BJ (cell line): ENCODE measurements around the gene CELF5. TPM values are rescaled to one million over a fixed set of nuclear protein-coding genes. Genes with fewer than 3 reads are reported as not detected.

ENCODE experiments used
- CTCF ChIA-PET: fragments of 350-600 bp; formaldehyde crosslinking; extraction: SDS; loops from one replicate; lab custom pipeline; 2021; ENCODE audit warnings: antibody characterized with exemption, inconsistent platforms; lab: Yijun Ruan, JAX
- POLR2A ChIA-PET: fragments of 300-600 bp; sonication (Branson Sonifier 250); formaldehyde crosslinking; extraction: SDS; loops from one replicate; lab custom pipeline; 2021; ENCODE audit warnings: antibody characterized with exemption; lab: Charles Lee
- DNase-seq: peaks from one replicate; pipeline ENCODE4 v3.0.0-alpha.2; 2011; ENCODE audit warnings: low read depth
- H3K27me3 ChIP-seq: 2 replicates; pipeline ENCODE4 v1.6.0; 2011; ENCODE audit warnings: low read length; ENCODE audit not compliant: control insufficient read depth, insufficient read depth
- H3K36me3 ChIP-seq: 2 replicates; pipeline ENCODE4 v1.5.1; 2011; ENCODE audit warnings: low read length; ENCODE audit not compliant: control insufficient read depth, insufficient read depth
- H3K4me3 ChIP-seq: 2 replicates; pipeline ENCODE4 v1.5.1; 2011; ENCODE audit warnings: low read depth, mild to moderate bottlenecking, control low read depth, low read length
- polyA plus RNA-seq: library from polyadenylated mRNA; depleted of rRNA; stranded (reverse); fragments of >200 nt; gene quantifications from 2 replicates; pipeline ENCODE4 v1.2.3, GENCODE V29; 2011
- TF ChIP-seq, protein P1 (sequence below): IDR thresholded peaks from 2 replicates; pipeline ENCODE4 v1.5.1; 2011; ENCODE audit warnings: low read depth, mild to moderate bottlenecking, control low read depth, inconsistent platforms, low read length, moderate library complexity; ENCODE audit not compliant: insufficient read depth

The CELF5 gene
- polyA plus RNA-seq, 1 experiment: 0.18 TPM

DNA sequence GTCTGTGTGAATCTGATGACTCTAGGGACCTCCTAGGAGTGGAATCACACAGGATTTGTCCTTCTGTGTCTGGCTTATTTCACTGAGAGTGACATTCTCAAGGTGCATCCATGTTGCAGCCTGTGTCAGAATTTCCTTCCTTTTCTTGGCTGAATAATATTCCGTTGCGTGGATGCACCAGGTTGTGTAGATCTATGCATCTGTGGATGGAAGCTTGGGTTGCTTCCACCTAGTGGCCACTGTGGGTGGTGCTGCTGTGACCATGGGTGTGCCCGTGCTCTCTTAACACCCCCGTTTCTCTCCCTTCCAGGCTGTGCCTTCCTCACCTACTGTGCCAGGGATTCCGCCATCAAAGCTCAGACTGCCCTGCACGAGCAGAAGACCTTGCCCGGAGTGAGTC lies 26.2 kb downstream of the CELF5 start:
- H3K27me3 ChIP-seq: no peaks in the 10 kb centered on the region; the same call in 1 of the 2 replicates
- DNase-seq: no peak
- CTCF ChIA-PET: interaction anchor here (1.0 to 1.5 kb wide), 3 partner anchors 11 to 17 kb away, joined by 3 to 5 read pairs (median 3); no protein-coding TSS in a partner anchor

DNA sequence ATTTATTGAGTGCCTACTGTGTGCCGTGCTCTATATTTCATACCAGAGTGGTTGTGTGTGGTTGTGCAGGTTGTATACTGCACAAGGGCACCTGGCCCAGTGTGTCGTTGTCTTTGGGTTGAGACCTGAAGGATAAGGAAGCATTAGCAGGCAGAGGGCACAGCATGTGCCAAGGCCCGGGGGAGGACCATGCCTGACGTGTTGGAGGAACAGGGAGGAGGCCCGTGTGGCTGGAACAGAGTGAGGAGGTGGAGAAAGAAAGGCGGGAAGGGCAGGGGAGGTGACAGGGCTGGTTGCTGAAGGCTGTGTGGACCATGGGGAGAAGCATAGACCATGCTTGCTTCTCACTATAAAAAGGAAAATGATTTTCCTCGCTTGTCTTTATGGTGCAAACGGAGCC lies 26.8 kb downstream of the CELF5 start:
- Histone ChIP-seq H3K27me3 (no peaks in the 10 kb centered on the region; the same call in 1 of the 2 replicates), H3K4me3 (no peak overlapping the region), H3K36me3 (no peaks in the 10 kb centered on the region)
- no peak for DNase-seq
- TF ChIP-seq, protein P1, sequence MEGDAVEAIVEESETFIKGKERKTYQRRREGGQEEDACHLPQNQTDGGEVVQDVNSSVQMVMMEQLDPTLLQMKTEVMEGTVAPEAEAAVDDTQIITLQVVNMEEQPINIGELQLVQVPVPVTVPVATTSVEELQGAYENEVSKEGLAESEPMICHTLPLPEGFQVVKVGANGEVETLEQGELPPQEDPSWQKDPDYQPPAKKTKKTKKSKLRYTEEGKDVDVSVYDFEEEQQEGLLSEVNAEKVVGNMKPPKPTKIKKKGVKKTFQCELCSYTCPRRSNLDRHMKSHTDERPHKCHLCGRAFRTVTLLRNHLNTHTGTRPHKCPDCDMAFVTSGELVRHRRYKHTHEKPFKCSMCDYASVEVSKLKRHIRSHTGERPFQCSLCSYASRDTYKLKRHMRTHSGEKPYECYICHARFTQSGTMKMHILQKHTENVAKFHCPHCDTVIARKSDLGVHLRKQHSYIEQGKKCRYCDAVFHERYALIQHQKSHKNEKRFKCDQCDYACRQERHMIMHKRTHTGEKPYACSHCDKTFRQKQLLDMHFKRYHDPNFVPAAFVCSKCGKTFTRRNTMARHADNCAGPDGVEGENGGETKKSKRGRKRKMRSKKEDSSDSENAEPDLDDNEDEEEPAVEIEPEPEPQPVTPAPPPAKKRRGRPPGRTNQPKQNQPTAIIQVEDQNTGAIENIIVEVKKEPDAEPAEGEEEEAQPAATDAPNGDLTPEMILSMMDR: no peak
- ChIA-PET POLR2A (no interaction called here), CTCF (interaction anchor here (1.1 to 1.5 kb wide), 2 partner anchors 11 to 17 kb away, joined by 3 to 5 read pairs; no protein-coding TSS in a partner anchor)

More for the DNA sequence above, 26.2 kb downstream of the CELF5 start:
- TF ChIP-seq, protein P1: peak; percentile 61
- POLR2A ChIA-PET: no interaction called here
- no peaks in the 10 kb centered on the region for H3K36me3 ChIP-seq
- H3K4me3 ChIP-seq: no peak overlapping the region

DNA sequence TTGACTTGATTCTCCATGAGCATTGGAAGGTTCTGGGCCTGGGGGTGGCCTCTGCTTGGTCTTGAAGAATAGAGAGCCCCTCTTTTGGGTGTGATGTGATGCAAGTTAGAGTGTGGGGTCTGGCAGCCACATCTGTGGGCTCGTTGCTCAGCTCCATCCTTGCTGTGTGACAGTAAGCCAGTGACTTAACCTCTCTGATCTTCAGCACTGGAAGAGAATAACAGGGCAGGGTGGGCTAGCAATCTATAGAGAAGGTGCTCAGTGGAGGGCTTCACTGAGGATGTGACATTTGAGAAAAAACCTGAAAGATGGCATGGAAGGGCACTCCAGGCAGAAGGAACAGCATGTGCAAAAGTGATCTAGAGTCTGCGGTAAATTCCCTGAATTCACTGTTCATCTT lies 28.2 kb downstream of the CELF5 start:
- H3K36me3 ChIP-seq: no peaks in the 10 kb centered on the region
- TF ChIP-seq, protein P1: no peak
- ChIA-PET CTCF (no interaction called here), POLR2A (interaction anchor here (0.6 kb wide), 1 partner anchor 302 kb away, joined by 3 read pairs; no protein-coding TSS in a partner anchor)
- DNase-seq: no peak
- no peaks in the 10 kb centered on the region; the same call in 1 of the 2 replicates for H3K27me3 ChIP-seq
- H3K4me3 ChIP-seq: no peak overlapping the region

DNA sequence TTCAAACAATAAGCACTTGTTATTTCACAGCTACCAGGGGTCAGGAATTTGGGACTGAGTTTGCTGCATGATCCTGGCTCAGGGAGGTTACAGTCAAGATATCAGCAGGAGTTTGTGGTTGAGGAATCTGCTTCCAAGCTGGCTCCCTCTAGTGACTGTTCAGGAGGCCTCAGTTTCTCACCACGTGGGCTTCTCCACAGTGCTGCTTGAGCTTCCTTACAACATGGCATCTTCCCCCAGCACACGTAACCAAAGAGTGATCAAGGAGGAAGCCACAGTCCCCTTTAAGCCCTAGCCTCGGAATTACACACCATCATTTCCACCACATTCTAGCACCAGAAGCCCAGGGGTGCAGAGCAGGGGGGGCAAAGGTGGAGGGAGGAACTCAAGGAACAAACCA lies 28.8 kb downstream of the CELF5 start:
- no peaks in the 10 kb centered on the region; the same call in 1 of the 2 replicates for H3K27me3 ChIP-seq
- ChIA-PET POLR2A (interaction anchor here (0.6 kb wide), 1 partner anchor 302 kb away, joined by 3 read pairs; no protein-coding TSS in a partner anchor), CTCF (interaction anchor here (1.5 kb wide), 2 partner anchors 29 to 302 kb away, joined by 5 to 6 read pairs; partner anchors contain the start of gene CELF5)
- DNase-seq: no peak
- TF ChIP-seq, protein P1: no peak
- no peaks in the 10 kb centered on the region for H3K36me3 ChIP-seq
- H3K4me3 ChIP-seq: no peak overlapping the region

DNA sequence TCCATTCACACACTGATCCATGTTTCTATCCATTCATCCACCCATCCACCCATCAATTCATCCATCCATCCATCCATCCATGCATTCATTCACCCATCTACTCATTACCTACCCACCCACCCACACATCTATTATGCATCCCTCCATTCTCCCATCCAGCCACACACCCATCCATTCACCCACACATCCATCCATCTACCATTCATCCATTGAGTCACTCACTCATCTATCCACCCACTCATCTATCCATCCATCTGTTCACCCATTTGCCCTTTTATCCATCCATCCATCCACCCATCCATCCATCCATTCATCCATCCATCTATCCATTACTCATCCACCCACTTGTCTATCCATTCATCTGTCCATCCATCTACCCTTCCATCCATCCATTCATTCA lies 30.1 kb downstream of the CELF5 start:
- Histone ChIP-seq H3K4me3 (no peak overlapping the region), H3K36me3 (no peaks in the 10 kb centered on the region), H3K27me3 (no peaks in the 10 kb centered on the region)
- TF ChIP-seq, protein P1: no peak
- ChIA-PET CTCF (interaction anchor here (0.7 to 1.5 kb wide), 3 partner anchors 30 to 303 kb away, joined by 3 to 6 read pairs (median 5); partner anchors contain the start of gene CELF5), POLR2A (no interaction called here)
- no peak for DNase-seq
